Stimulated activated naive CD8-positive, alpha-beta T cell treated with anti-CD3 and anti-CD28 coated beads, Interleukin-15, amount 100 ng/mL, for 72 hours (primary cell): ENCODE measurements around the gene TMEM236.

ENCODE experiments used
- ATAC-seq: fragments of 150-1000 bp; cut with Tn5 transposase; 2 replicates; pipeline ENCODE4 v1.10.0; 2021; ENCODE audit warnings: mild to moderate bottlenecking, moderate library complexity
- DNase-seq, 2 donors: peaks; one replicate each; pipeline ENCODE4 v3.0.0; 2021 to 2022
- H3K27ac Mint-ChIP-seq, 2 donors: one replicate each; pipeline ENCODE4 v1.8.0; 2022; ENCODE audit warnings: mild to moderate bottlenecking in 2 of 2, mixed read lengths in 2 of 2, moderate library complexity in 2 of 2
- H3K27me3 Mint-ChIP-seq: one replicate; pipeline ENCODE4 v1.8.0; 2022; ENCODE audit warnings: mixed read lengths
- H3K4me1 Mint-ChIP-seq: one replicate; pipeline ENCODE4 v1.8.0; 2022; ENCODE audit warnings: mild to moderate bottlenecking, mixed read lengths
- H3K4me3 Mint-ChIP-seq, 2 donors: one replicate each; pipeline ENCODE4 v1.8.0; 2022; ENCODE audit warnings: mild to moderate bottlenecking in 2 of 2, mixed read lengths in 2 of 2, moderate library complexity in 1 of 2
- H3K9me3 Mint-ChIP-seq, 2 donors: one replicate each; pipeline ENCODE4 v1.8.0; 2022; ENCODE audit warnings: mixed read lengths in 2 of 2

Gene TMEM236

GRCh38 chr10:17819836-17820235 lies 67.8 kb downstream of the TMEM236 start:
- Mint-ChIP-seq H3K27me3 (peaks cover 7% of the 10 kb centered on the region), H3K4me1 (no peaks in the 10 kb centered on the region)

GRCh38 chr10:17820943-17821342 lies 68.9 kb downstream of the TMEM236 start:
- Mint-ChIP-seq H3K27me3 (peaks cover 7% of the 10 kb centered on the region), H3K27ac (peak overlapping the region in 1 of 2 donors; percentile 49), H3K4me3 (no peak overlapping the region), H3K4me1 (no peaks in the 10 kb centered on the region), H3K9me3 (no peaks in the 10 kb centered on the region)
- no peak for ATAC-seq
- no peak for DNase-seq

More at GRCh38 chr10:17819836-17820235, 67.8 kb downstream of the TMEM236 start:
- H3K27ac Mint-ChIP-seq, result no peak overlapping the region
- H3K9me3 Mint-ChIP-seq, result no peaks in the 10 kb centered on the region
- no peak for ATAC-seq
- no peak overlapping the region for H3K4me3 Mint-ChIP-seq
- no peak for DNase-seq

- Mint-ChIP-seq H3K4me3 (no peak overlapping the region), H3K27me3 (peaks cover 7% of the 10 kb centered on the region), H3K9me3 (no peaks in the 10 kb centered on the region), H3K4me1 (no peaks in the 10 kb centered on the region), H3K27ac (no peak overlapping the region)
- ATAC-seq (no peak), DNase-seq (no peak)
Observed at GRCh38 chr10:17821893-17822292, 69.9 kb downstream of the TMEM236 start.

- peaks cover 9% of the 10 kb centered on the region for H3K27me3 Mint-ChIP-seq
- ATAC-seq, result no peak
- no peak for DNase-seq
- no peak overlapping the region for H3K27ac Mint-ChIP-seq
- H3K4me3 Mint-ChIP-seq, result no peak overlapping the region
- H3K9me3 Mint-ChIP-seq, result no peaks in the 10 kb centered on the region
- no peaks in the 10 kb centered on the region for H3K4me1 Mint-ChIP-seq
Observed at GRCh38 chr10:17831341-17831740, 79.3 kb downstream of the TMEM236 start.

GRCh38 chr10:17831896-17832295 lies 79.9 kb downstream of the TMEM236 start:
- Mint-ChIP-seq H3K27me3 (peaks cover 14% of the 10 kb centered on the region), H3K27ac (no peak overlapping the region), H3K9me3 (no peaks in the 10 kb centered on the region), H3K4me1 (no peaks in the 10 kb centered on the region), H3K4me3 (no peak overlapping the region)
- DNase-seq, result no peak
- no peak for ATAC-seq

GRCh38 chr10:17833656-17834055 lies 81.7 kb downstream of the TMEM236 start:
- ATAC-seq (no peak), DNase-seq (no peak)
- H3K27me3 Mint-ChIP-seq, result peaks cover 26% of the 10 kb centered on the region
- H3K4me3 Mint-ChIP-seq, result no peak overlapping the region
- H3K27ac Mint-ChIP-seq, result no peak overlapping the region
- H3K9me3 Mint-ChIP-seq, result no peaks in the 10 kb centered on the region
- peaks cover 5% of the 10 kb centered on the region for H3K4me1 Mint-ChIP-seq

GRCh38 chr10:17835688-17836087 lies 83.7 kb downstream of the TMEM236 start:
- H3K4me3 Mint-ChIP-seq, result no peak overlapping the region
- ATAC-seq, result no peak
- no peak for DNase-seq
- peaks cover 26% of the 10 kb centered on the region for H3K27me3 Mint-ChIP-seq
- H3K9me3 Mint-ChIP-seq, result no peaks in the 10 kb centered on the region
- no peak overlapping the region for H3K27ac Mint-ChIP-seq
- peaks cover 5% of the 10 kb centered on the region for H3K4me1 Mint-ChIP-seq

GRCh38 chr10:17836942-17837341 lies 84.9 kb downstream of the TMEM236 start:
- H3K4me3 Mint-ChIP-seq, result no peak overlapping the region
- ATAC-seq (no peak), DNase-seq (no peak)
- no peaks in the 10 kb centered on the region for H3K9me3 Mint-ChIP-seq
- peaks cover 26% of the 10 kb centered on the region for H3K27me3 Mint-ChIP-seq
- no peak overlapping the region for H3K27ac Mint-ChIP-seq
- peaks cover 5% of the 10 kb centered on the region for H3K4me1 Mint-ChIP-seq

- H3K9me3 Mint-ChIP-seq, result no peaks in the 10 kb centered on the region
- ATAC-seq, result no peak
- H3K27ac Mint-ChIP-seq, result no peak overlapping the region
- no peak for DNase-seq
- peaks cover 5% of the 10 kb centered on the region for H3K4me1 Mint-ChIP-seq
- peaks cover 26% of the 10 kb centered on the region for H3K27me3 Mint-ChIP-seq
- H3K4me3 Mint-ChIP-seq, result no peak overlapping the region
Observed at GRCh38 chr10:17838080-17838648, 86.2 kb downstream of the TMEM236 start.

GRCh38 chr10:17841050-17841449 lies 89.0 kb downstream of the TMEM236 start:
- Mint-ChIP-seq H3K9me3 (no peaks in the 10 kb centered on the region), H3K4me3 (no peak overlapping the region), H3K27ac (no peak overlapping the region), H3K27me3 (peaks cover 30% of the 10 kb centered on the region), H3K4me1 (peaks cover 5% of the 10 kb centered on the region)
- DNase-seq (no peak), ATAC-seq (no peak)

GRCh38 chr10:17842641-17843040 lies 90.6 kb downstream of the TMEM236 start:
- no peak for DNase-seq

GRCh38 chr10:17847585-17848296 lies 95.7 kb downstream of the TMEM236 start:
- Mint-ChIP-seq H3K4me3 (no peak overlapping the region), H3K4me1 (no peaks in the 10 kb centered on the region), H3K9me3 (no peaks in the 10 kb centered on the region), H3K27ac (no peak overlapping the region), H3K27me3 (peaks cover 10% of the 10 kb centered on the region)
- DNase-seq (no peak), ATAC-seq (no peak)

More at GRCh38 chr10:17842641-17843040, 90.6 kb downstream of the TMEM236 start:
- Mint-ChIP-seq H3K27ac (no peak overlapping the region), H3K9me3 (no peaks in the 10 kb centered on the region), H3K4me1 (peaks cover 5% of the 10 kb centered on the region), H3K27me3 (peaks cover 19% of the 10 kb centered on the region), H3K4me3 (no peak overlapping the region)
- ATAC-seq, result no peak

GRCh38 chr10:17848646-17849045 lies 96.6 kb downstream of the TMEM236 start:
- Mint-ChIP-seq H3K27ac (no peak overlapping the region), H3K9me3 (no peaks in the 10 kb centered on the region), H3K4me1 (no peaks in the 10 kb centered on the region), H3K27me3 (peaks cover 10% of the 10 kb centered on the region), H3K4me3 (no peak overlapping the region)
- ATAC-seq (no peak), DNase-seq (no peak)
